HG03469 (cell line): ENCODE measurements around the gene TLX1.
"Not testable (repeated sequence)": the region's sequence is repeated elsewhere in the genome, so short reads cannot be mapped to it uniquely, and the experiment has no call there.

Experiments used
- ATAC-seq: cut with Tn5 transposase; IDR thresholded peaks from one replicate; pipeline ENCODE4 v1.9.1; 2021; ENCODE audit warnings: mild to moderate bottlenecking, moderate library complexity, moderate number of reproducible peaks; ENCODE audit not compliant: unreplicated experiment

The TLX1 gene

GRCh38 chr10:101146392-101147251 is 15.5 kb downstream of the TLX1 start:
- ATAC-seq = no peak

GRCh38 chr10:101151395-101151794 is 20.3 kb downstream of the TLX1 start:
- ATAC-seq = no peak

- no peak for ATAC-seq
These were observed 21.2 kb downstream of the TLX1 start for GRCh38 chr10:101152316-101152715.

GRCh38 chr10:101154506-101154905 is 23.4 kb downstream of the TLX1 start:
- not testable (repeated sequence) for ATAC-seq

- ATAC-seq = no peak
These were observed 24.8 kb downstream of the TLX1 start for GRCh38 chr10:101155896-101156295.

- no peak for ATAC-seq
These were observed 26.8 kb downstream of the TLX1 start for GRCh38 chr10:101157756-101158458.

GRCh38 chr10:101158459-101159058 is 27.5 kb downstream of the TLX1 start:
- no peak for ATAC-seq

- no peak for ATAC-seq
These were observed 30.6 kb downstream of the TLX1 start for GRCh38 chr10:101161494-101162299.

- no peak for ATAC-seq
These were observed 31.6 kb downstream of the TLX1 start for GRCh38 chr10:101162677-101163076.

- ATAC-seq = no peak
These were observed 32.9 kb downstream of the TLX1 start for GRCh38 chr10:101164020-101164419.

GRCh38 chr10:101165736-101166135 is 34.6 kb downstream of the TLX1 start:
- ATAC-seq = no peak

- no peak for ATAC-seq
These were observed 35.3 kb downstream of the TLX1 start for GRCh38 chr10:101166430-101166829.

GRCh38 chr10:101172741-101173140 is 41.6 kb downstream of the TLX1 start:
- ATAC-seq = no peak

GRCh38 chr10:101174319-101174718 is 43.2 kb downstream of the TLX1 start:
- no peak for ATAC-seq

GRCh38 chr10:101176577-101176976 is 45.5 kb downstream of the TLX1 start:
- no peak for ATAC-seq

- no peak for ATAC-seq
These were observed 51.8 kb downstream of the TLX1 start for GRCh38 chr10:101182936-101183335.

GRCh38 chr10:101183458-101184183 is 52.5 kb downstream of the TLX1 start:
- no peak for ATAC-seq
